BJ (cell line): ENCODE data around the gene WDR7. TPM values are rescaled to one million over a fixed set of nuclear protein-coding genes. Genes with fewer than 3 reads are reported as not detected.

Experiments
- CTCF ChIA-PET: fragments of 350-600 bp; formaldehyde crosslinking; extraction: SDS; loops from one replicate; lab custom pipeline; 2021; ENCODE audit warnings: antibody characterized with exemption, inconsistent platforms; lab: Yijun Ruan, JAX
- POLR2A ChIA-PET: fragments of 300-600 bp; sonication (Branson Sonifier 250); formaldehyde crosslinking; extraction: SDS; loops from one replicate; lab custom pipeline; 2021; ENCODE audit warnings: antibody characterized with exemption; lab: Charles Lee
- DNase-seq: peaks from one replicate; pipeline ENCODE4 v3.0.0-alpha.2; 2011; ENCODE audit warnings: low read depth
- H3K27me3 ChIP-seq: 2 replicates; pipeline ENCODE4 v1.6.0; 2011; ENCODE audit warnings: low read length; ENCODE audit not compliant: control insufficient read depth, insufficient read depth
- H3K36me3 ChIP-seq: 2 replicates; pipeline ENCODE4 v1.5.1; 2011; ENCODE audit warnings: low read length; ENCODE audit not compliant: control insufficient read depth, insufficient read depth
- H3K4me3 ChIP-seq: 2 replicates; pipeline ENCODE4 v1.5.1; 2011; ENCODE audit warnings: low read depth, mild to moderate bottlenecking, control low read depth, low read length
- CTCF ChIP-seq: IDR thresholded peaks from 2 replicates; pipeline ENCODE4 v1.5.1; 2011; ENCODE audit warnings: low read depth, mild to moderate bottlenecking, control low read depth, inconsistent platforms, low read length, moderate library complexity; ENCODE audit not compliant: insufficient read depth
- polyA minus RNA-seq: library from RNA; depleted of rRNA, polyadenylated mRNA; stranded (reverse); fragments of >200 nt; gene quantifications from 2 replicates; pipeline ENCODE4 v1.2.3, GENCODE V29; 2011; rRNA and poly(A)+ RNA removed
- polyA plus RNA-seq: library from polyadenylated mRNA; depleted of rRNA; stranded (reverse); fragments of >200 nt; gene quantifications from 2 replicates; pipeline ENCODE4 v1.2.3, GENCODE V29; 2011; rRNA removed

The WDR7 gene
- 4.9 and 9.7 TPM in 2 replicates for polyA plus RNA-seq
- polyA minus RNA-seq = 26.7 and 28.6 TPM in 2 replicates

GRCh38 chr18:56650944-56651770, at the start of gene WDR7:
WDR7 (plus strand) TSS chr18:56651359; CDS start chr18:56672516, 21,157 bp downstream.
- DNase-seq = peak; percentile 91
- no peak for TF ChIP-seq CTCF
- CTCF ChIA-PET = interaction anchor here (1.0 to 1.7 kb wide), 4 partner anchors 10 to 16 kb away, joined by 3 to 5 read pairs (median 3); no protein-coding TSS in a partner anchor
- POLR2A ChIA-PET = interaction anchor here (0.6 kb wide), 2 partner anchors 12 to 1427 kb away, joined by 3 to 4 read pairs; no protein-coding TSS in a partner anchor
- Histone ChIP-seq H3K27me3 (no peaks in the 10 kb centered on the region), H3K36me3 (no peaks in the 10 kb centered on the region), H3K4me3 (peak within 1 kb of the TSS; percentile 86)

- Histone ChIP-seq H3K36me3 (peaks cover 3% of the 10 kb centered on the region), H3K27me3 (no peaks in the 10 kb centered on the region), H3K4me3 (no peak overlapping the region)
- no peak for DNase-seq
- POLR2A ChIA-PET = no interaction called here
- TF ChIP-seq CTCF = no peak
- CTCF ChIA-PET = interaction anchor here (0.6 kb wide), 1 partner anchor 9 kb away, joined by 3 read pairs; no protein-coding TSS in a partner anchor
These were observed 44.5 kb upstream of the WDR7 start for GRCh38 chr18:56606618-56607017.

- CTCF ChIA-PET = interaction anchor here (0.6 to 2.0 kb wide), 3 partner anchors 9 to 890 kb away, joined by 3 to 4 read pairs (median 3); no protein-coding TSS in a partner anchor
- H3K27me3 ChIP-seq = no peaks in the 10 kb centered on the region
- peaks cover 8% of the 10 kb centered on the region for H3K36me3 ChIP-seq
- no peak overlapping the region for H3K4me3 ChIP-seq
- POLR2A ChIA-PET = no interaction called here
- TF ChIP-seq CTCF = no peak
- no peak for DNase-seq
These were observed 35.2 kb upstream of the WDR7 start for GRCh38 chr18:56615738-56616520.

GRCh38 chr18:56627991-56628390, 23.2 kb upstream of the WDR7 start:
- DNase-seq = no peak

More at GRCh38 chr18:56627991-56628390, 23.2 kb upstream of the WDR7 start:
- CTCF ChIA-PET = no interaction called here
- H3K4me3 ChIP-seq = no peak overlapping the region
- TF ChIP-seq CTCF = no peak
- POLR2A ChIA-PET = no interaction called here
- H3K27me3 ChIP-seq = no peaks in the 10 kb centered on the region
- H3K36me3 ChIP-seq = no peaks in the 10 kb centered on the region
